ENCODE results near the gene ZFP36L2. TPM values are rescaled to one million over a fixed set of nuclear protein-coding genes. Genes with fewer than 3 reads are reported as not detected.

Gene ZFP36L2
- total RNA-seq, 4 donors from 2014 or later, result 93.9 to 141 (median 95.4) TPM

- TF ChIP-seq CTCF (IDR thresholded peaks at IDR 0.05), result no peak
- no peak for ATAC-seq (ENCODE audit: low FRiP score)
- no peak for DNase-seq (ENCODE audit: low spot score)
Observed at GRCh38 chr2:43222475-43223309, 3.7 kb downstream of the ZFP36L2 start.

GRCh38 chr2:43221763-43222474, 4.5 kb downstream of the ZFP36L2 start:
- ATAC-seq (ENCODE audit: low FRiP score), result peak; percentile 23
- TF ChIP-seq CTCF (IDR thresholded peaks at IDR 0.05), result no peak
- DNase-seq (ENCODE audit: low spot score), result peak; percentile 65

GRCh38 chr2:43221124-43221762, 5.2 kb downstream of the ZFP36L2 start:
- no peak for TF ChIP-seq CTCF (IDR thresholded peaks at IDR 0.05)
- ATAC-seq (ENCODE audit: low FRiP score) (peak; percentile 55), DNase-seq (ENCODE audit: low spot score) (peak; percentile 67)

- no peak for DNase-seq (ENCODE audit: low spot score)
- TF ChIP-seq CTCF (IDR thresholded peaks at IDR 0.05), result no peak
- no peak for ATAC-seq (ENCODE audit: low FRiP score)
Observed at GRCh38 chr2:43220760-43221123, 5.7 kb downstream of the ZFP36L2 start.

GRCh38 chr2:43220229-43220751, 6.1 kb downstream of the ZFP36L2 start:
- TF ChIP-seq CTCF (IDR thresholded peaks at IDR 0.05), result no peak
- ATAC-seq (ENCODE audit: low FRiP score) (no peak), DNase-seq (ENCODE audit: low spot score) (no peak)

- ATAC-seq (ENCODE audit: low FRiP score) (peak; percentile 47), DNase-seq (ENCODE audit: low spot score) (peak; percentile 44)
- TF ChIP-seq CTCF (IDR thresholded peaks at IDR 0.05), result no peak
Observed at GRCh38 chr2:43219383-43220228, 6.8 kb downstream of the ZFP36L2 start.

All from omental fat pad (tissue), 4 donors.